HG02884 (cell line): ENCODE data around the gene TNFRSF25.
"Not testable (repeated sequence)": the region's sequence is repeated elsewhere in the genome, so short reads cannot be mapped to it uniquely, and the experiment has no call there.

Source experiments
- ATAC-seq: cut with Tn5 transposase; IDR thresholded peaks from one replicate; pipeline ENCODE4 v1.9.1; 2021; ENCODE audit warnings: mild to moderate bottlenecking, moderate library complexity; ENCODE audit not compliant: unreplicated experiment

TNFRSF25 gene

GRCh38 chr1:6470132-6471085 is 4.4 kb upstream of the TNFRSF25 start:
- no peak for ATAC-seq

- ATAC-seq: no peak
Measured at GRCh38 chr1:6468729-6469461, 2.9 kb upstream of the TNFRSF25 start.

- ATAC-seq: no peak
Measured at GRCh38 chr1:6467744-6468688, 2.0 kb upstream of the TNFRSF25 start.

GRCh38 chr1:6467224-6467623 is 1.3 kb upstream of the TNFRSF25 start:
- ATAC-seq: no peak

- no peak for ATAC-seq
Measured at GRCh38 chr1:6466751-6467150, 778 bp upstream of the TNFRSF25 start.

- no peak for ATAC-seq
Measured at GRCh38 chr1:6465461-6466005, 440 bp downstream of the TNFRSF25 start.

GRCh38 chr1:6464915-6465314 is 1.1 kb downstream of the TNFRSF25 start:
- ATAC-seq: no peak

- ATAC-seq: no peak
Measured at GRCh38 chr1:6464514-6464836, 1.5 kb downstream of the TNFRSF25 start.

- ATAC-seq: no peak
Measured at GRCh38 chr1:6463120-6463412, 2.9 kb downstream of the TNFRSF25 start.

- ATAC-seq: no peak
Measured at GRCh38 chr1:6462412-6463119, 3.4 kb downstream of the TNFRSF25 start.

GRCh38 chr1:6461538-6462411 is 4.2 kb downstream of the TNFRSF25 start:
- ATAC-seq: no peak

- no peak for ATAC-seq
Measured at GRCh38 chr1:6461051-6461530, 4.9 kb downstream of the TNFRSF25 start.

GRCh38 chr1:6460301-6461050 is 5.5 kb downstream of the TNFRSF25 start:
- no peak for ATAC-seq

- ATAC-seq: no peak
Measured at GRCh38 chr1:6459850-6460265, 6.1 kb downstream of the TNFRSF25 start.

GRCh38 chr1:6456800-6457466 is 9.0 kb downstream of the TNFRSF25 start:
- ATAC-seq: no peak

GRCh38 chr1:6455752-6456520 is 10.0 kb downstream of the TNFRSF25 start:
- not testable (repeated sequence) for ATAC-seq
